ENCODE measurements around the gene TSPEAR. TPM values are rescaled to one million over a fixed set of nuclear protein-coding genes. Genes with fewer than 3 reads are reported as not detected.
"Not testable (repeated sequence)": the region's sequence is repeated elsewhere in the genome, so short reads cannot be mapped to it uniquely, and the experiment has no call there.

The TSPEAR gene
- total and polyA plus RNA-seq, 7 donors = not detected

DNA sequence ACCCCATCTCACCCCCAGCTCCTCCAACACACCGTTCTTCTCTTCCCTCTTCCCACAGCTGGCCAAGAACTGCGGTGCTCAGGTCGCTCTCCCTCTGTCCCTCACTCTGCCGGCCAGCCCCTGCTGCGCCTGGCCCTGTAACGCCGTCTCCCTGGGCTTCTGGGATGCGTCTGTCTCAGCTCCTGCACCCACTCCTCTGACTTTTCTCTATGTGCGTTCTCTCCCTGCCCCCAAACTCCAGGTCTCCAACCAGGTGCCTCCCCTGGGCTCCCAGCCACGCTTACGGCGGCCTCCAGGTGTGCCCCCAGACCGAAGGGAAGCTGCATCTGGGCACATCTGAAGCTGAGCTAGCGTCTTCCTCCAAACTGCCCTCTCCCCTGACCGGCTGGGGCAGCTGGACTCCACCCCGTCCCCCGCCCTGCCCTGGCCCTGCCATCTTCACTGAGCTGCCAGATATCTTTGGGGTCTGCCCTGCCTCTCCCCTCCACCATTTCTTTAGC is 11.8 kb downstream of the TSPEAR start:
- DNase-seq (peak in 1 of 2 donors; percentile 48), ATAC-seq (no peak)
- Histone ChIP-seq H3K27me3 (ENCODE audit: insufficient read depth in 3 of 3, low read length in 2 of 3) (peaks cover 5 to 77% (median 34%) of the 10 kb centered on the region in 3 donors), H3K27ac (no peak overlapping the region), H3K36me3 (ENCODE audit: insufficient read depth in 1 of 2, low read depth in 1 of 2) (no peaks in the 10 kb centered on the region), H3K4me3 (no peak overlapping the region), H3K9me3 (peaks cover under 1% of the 10 kb centered on the region), H3K4me1 (no peaks in the 10 kb centered on the region)
- no peak for TF ChIP-seq CTCF (IDR thresholded peaks at IDR 0.05)
- intact Hi-C loops (cut with DNase I) = no loop called here
- WGBS, 3 donors = 45 to 47% (median 45%) methylated on average over 17 of the region's 17 CpGs

- no peak for TF ChIP-seq CTCF (IDR thresholded peaks at IDR 0.05)
- no peak overlapping the region for H3K4me3 ChIP-seq
- DNase-seq = no peak
- no peak overlapping the region for H3K27ac ChIP-seq
- intact Hi-C loops (cut with DNase I) = no loop called here
- H3K36me3 ChIP-seq (ENCODE audit: insufficient read depth in 1 of 2, low read depth in 1 of 2) = no peaks in the 10 kb centered on the region
- peaks cover 5 to 62% (median 28%) of the 10 kb centered on the region in 3 donors for H3K27me3 ChIP-seq (ENCODE audit: insufficient read depth in 3 of 3, low read length in 2 of 3)
- WGBS, 3 donors = 15 to 27% (median 21%) methylated on average over 34 to 35 of the region's 35 CpGs
- ATAC-seq = no peak
- no peaks in the 10 kb centered on the region for H3K4me1 ChIP-seq
- peaks cover 15% of the 10 kb centered on the region for H3K9me3 ChIP-seq
These were observed 13.3 kb downstream of the TSPEAR start for GRCh38 chr21:44697811-44698734.

DNA sequence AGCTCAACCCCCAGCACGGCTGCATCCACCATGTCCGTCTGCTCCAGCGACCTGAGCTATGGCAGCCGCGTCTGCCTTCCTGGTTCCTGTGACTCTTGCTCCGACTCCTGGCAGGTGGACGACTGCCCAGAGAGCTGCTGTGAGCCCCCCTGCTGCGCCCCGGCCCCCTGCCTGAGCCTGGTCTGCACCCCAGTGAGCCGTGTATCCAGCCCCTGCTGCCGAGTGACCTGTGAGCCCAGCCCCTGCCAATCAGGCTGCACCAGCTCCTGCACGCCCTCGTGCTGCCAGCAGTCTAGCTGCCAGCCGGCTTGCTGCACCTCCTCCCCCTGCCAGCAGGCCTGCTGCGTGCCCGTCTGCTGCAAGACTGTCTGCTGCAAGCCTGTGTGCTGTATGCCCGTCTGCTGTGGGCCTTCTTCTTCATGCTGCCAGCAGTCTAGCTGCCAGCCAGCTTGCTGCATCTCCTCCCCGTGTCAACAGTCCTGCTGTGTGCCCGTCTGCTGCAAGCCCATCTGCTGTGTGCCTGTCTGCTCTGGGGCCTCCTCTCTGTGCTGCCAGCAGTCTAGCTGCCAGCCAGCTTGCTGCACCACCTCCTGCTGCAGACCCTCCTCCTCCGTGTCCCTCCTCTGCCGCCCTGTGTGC is 14.1 kb downstream of the TSPEAR start, which contains the start of gene KRTAP10-12:
KRTAP10-12 (plus strand) TSS at position 1 of the 639 bp plus-strand sequence; CDS start at position 31, 30 bp downstream.
- DNase-seq; H3K4me1 ChIP-seq; H3K36me3 ChIP-seq (ENCODE audit: insufficient read depth in 1 of 2, low read depth in 1 of 2); intact Hi-C loops (cut with DNase I); H3K4me3 ChIP-seq; ATAC-seq; H3K27ac ChIP-seq: not testable (repeated sequence)
- Histone ChIP-seq H3K27me3 (ENCODE audit: insufficient read depth in 3 of 3, low read length in 2 of 3) (peaks cover 5 to 55% (median 24%) of the 10 kb centered on the region in 3 donors), H3K9me3 (peaks cover 22% of the 10 kb centered on the region)
- 24 to 39% (median 25%) methylated on average over 16 to 21 of the region's 21 CpGs for WGBS, 3 donors

DNA sequence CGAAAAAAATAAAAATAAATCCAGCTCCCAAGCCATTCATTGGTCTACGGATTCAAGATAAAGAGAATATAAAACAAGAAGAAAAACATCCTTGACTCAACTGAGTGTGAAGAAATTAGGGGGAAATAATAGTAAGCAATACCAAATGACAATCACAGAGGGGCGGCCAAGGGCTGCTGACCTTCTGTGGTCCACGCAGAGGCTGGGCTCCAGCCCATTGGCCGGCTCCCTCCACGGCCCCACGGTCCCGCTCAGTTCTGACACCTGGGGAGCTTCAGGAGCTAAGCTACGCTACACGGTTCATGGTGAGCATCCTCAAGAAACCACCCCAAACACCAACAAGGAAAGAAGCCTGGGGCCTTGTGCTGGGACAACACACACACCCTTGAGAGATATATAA is 14.8 kb downstream of the TSPEAR start:
- TF ChIP-seq CTCF (IDR thresholded peaks at IDR 0.05) = no peak
- Histone ChIP-seq H3K36me3 (ENCODE audit: insufficient read depth in 1 of 2, low read depth in 1 of 2) (no peaks in the 10 kb centered on the region), H3K27me3 (ENCODE audit: insufficient read depth in 3 of 3, low read length in 2 of 3) (peaks cover 5 to 50% (median 20%) of the 10 kb centered on the region in 3 donors), H3K9me3 (peaks cover 22% of the 10 kb centered on the region), H3K4me3 (no peak overlapping the region), H3K4me1 (no peaks in the 10 kb centered on the region), H3K27ac (no peak overlapping the region)
- 67 to 71% (median 69%) methylated on average over 10 of the region's 10 CpGs for WGBS, 3 donors
- intact Hi-C loops (cut with DNase I) = no loop called here
- DNase-seq = no peak
- no peak for ATAC-seq

DNA sequence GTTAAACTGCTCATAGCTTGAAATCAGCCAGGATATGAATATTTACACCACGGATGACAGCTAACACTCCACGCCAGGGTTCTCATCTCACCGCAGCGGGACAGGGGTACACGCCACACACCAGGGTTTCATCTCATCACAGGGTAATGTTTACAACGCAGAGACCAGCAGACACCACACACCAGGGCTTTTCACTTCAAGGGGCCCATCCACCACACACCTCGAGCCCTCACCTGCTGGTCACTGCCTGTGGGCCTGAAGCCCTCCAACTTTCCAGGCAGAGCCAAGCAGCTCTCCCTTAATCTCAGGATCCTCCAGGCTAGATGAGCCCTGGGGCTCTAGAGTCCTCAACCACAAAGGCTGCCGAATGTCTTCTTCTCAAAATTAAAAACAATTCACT is 15.7 kb downstream of the TSPEAR start:
- DNase-seq (no peak), ATAC-seq (no peak)
- Histone ChIP-seq H3K27me3 (ENCODE audit: insufficient read depth in 3 of 3, low read length in 2 of 3) (peaks cover 5 to 40% (median 15%) of the 10 kb centered on the region in 3 donors), H3K4me3 (no peak overlapping the region), H3K4me1 (no peaks in the 10 kb centered on the region), H3K9me3 (peaks cover 22% of the 10 kb centered on the region), H3K27ac (no peak overlapping the region), H3K36me3 (ENCODE audit: insufficient read depth in 1 of 2, low read depth in 1 of 2) (no peaks in the 10 kb centered on the region)
- no peak for TF ChIP-seq CTCF (IDR thresholded peaks at IDR 0.05)
- WGBS, 3 donors = 72 to 78% (median 73%) methylated on average over 8 of the region's 8 CpGs
- intact Hi-C loops (cut with DNase I) = no loop called here

All from psoas muscle (tissue), 8 donors.